Measurements from ENCODE around the gene RAB3IP.
"Not testable (repeated sequence)": the region's sequence is repeated elsewhere in the genome, so short reads cannot be mapped to it uniquely, and the experiment has no call there.

The RAB3IP gene

DNA sequence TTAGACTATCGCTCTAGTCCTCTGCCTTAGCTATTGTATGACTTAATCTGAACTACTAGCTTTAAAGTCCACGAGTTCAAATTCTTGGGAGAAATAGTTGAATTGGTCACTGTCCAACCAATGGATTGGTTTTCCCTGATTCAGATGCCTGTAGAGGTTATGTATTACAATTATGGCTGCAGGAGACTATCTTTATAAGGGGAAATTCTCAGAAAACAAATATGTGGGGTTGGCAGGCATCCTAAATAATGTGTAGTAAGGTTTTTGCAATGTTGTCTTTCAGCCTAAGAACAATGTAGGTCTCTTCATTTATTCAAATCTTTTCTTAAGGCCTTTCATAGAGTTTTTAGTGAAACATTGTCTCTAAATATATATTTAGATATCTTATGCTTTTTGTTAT lies 113.3 kb downstream of the RAB3IP start:
- TF ChIP-seq, protein P1, sequence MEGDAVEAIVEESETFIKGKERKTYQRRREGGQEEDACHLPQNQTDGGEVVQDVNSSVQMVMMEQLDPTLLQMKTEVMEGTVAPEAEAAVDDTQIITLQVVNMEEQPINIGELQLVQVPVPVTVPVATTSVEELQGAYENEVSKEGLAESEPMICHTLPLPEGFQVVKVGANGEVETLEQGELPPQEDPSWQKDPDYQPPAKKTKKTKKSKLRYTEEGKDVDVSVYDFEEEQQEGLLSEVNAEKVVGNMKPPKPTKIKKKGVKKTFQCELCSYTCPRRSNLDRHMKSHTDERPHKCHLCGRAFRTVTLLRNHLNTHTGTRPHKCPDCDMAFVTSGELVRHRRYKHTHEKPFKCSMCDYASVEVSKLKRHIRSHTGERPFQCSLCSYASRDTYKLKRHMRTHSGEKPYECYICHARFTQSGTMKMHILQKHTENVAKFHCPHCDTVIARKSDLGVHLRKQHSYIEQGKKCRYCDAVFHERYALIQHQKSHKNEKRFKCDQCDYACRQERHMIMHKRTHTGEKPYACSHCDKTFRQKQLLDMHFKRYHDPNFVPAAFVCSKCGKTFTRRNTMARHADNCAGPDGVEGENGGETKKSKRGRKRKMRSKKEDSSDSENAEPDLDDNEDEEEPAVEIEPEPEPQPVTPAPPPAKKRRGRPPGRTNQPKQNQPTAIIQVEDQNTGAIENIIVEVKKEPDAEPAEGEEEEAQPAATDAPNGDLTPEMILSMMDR (IDR thresholded peaks at IDR 0.05; ENCODE audit: low read depth, low read length, missing control alignments), result no peak
- Histone ChIP-seq H3K4me3 (ENCODE audit: low read depth, low read length) (no peak overlapping the region), H3K36me3 (replicated peaks) (no peaks in the 10 kb centered on the region), H3K27me3 (replicated peaks) (no peaks in the 10 kb centered on the region), H3K27ac (no peak overlapping the region)
- in situ Hi-C loops (cut with HindIII; ENCODE audit: low pct_ligation_motif_present, low sequenced_read_pairs), result no loop called here
- DNase-seq, result peak; percentile 62

DNA sequence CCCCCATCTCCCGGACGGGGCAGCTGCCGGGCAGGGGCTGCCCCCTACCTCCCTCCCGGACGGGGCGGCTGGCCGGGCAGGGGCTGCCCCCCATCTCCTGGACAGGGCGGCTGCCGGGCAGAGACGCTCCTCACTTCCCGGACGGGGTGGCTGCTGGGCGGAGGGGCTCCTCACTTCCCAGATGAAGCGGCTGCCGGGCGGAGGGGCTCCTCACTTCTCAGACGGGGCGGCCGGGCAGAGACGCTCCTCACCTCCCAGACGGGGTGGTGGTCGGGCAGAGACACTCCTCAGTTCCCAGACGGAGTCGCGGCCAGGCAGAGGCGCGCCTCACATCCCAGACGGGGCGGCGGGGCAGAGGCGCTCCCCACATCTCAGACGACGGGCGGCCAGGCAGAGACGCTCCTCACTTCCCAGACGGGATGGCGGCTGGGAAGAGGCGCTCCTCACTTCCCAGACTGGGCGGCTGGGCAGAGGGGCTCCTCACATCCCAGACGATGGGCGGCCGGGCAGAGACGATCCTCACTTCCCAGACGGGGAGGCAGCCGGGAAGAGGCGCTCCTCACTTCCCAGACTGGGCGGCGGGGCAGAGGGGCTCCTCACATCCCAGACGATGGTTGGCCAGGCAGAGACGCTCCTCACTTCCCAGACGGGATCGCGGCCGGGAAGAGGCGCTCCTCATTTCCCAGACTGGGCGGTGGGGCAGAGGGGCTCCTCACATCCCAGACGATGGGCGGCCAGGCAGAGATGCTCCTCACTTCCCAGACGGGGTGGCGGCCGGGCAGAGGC lies 114.7 kb downstream of the RAB3IP start:
- in situ Hi-C loops (cut with HindIII; ENCODE audit: low pct_ligation_motif_present, low sequenced_read_pairs); DNase-seq; H3K36me3 ChIP-seq (replicated peaks): not testable (repeated sequence)

DNA sequence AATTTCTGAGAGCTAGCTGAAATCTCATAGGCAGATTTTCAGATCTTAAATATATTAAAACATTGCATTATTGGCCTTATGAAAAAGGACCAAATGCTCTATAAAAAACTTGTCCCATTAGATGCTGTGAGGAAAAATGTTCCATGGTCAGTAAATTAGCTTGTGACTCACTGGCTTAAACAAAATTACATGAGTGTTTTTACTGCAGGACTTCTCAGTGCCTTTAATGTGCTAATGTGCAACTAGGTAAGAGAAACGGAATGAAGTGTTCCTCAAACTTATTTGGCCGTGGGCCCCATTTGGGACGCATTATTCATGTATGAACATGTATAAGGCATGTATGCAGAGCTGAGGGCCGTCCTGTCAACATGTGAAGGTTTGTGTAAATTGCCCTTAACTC lies 128.0 kb downstream of the RAB3IP start:
- Histone ChIP-seq H3K36me3 (replicated peaks) (no peaks in the 10 kb centered on the region), H3K27ac (no peak overlapping the region), H3K27me3 (replicated peaks) (no peaks in the 10 kb centered on the region), H3K4me3 (ENCODE audit: low read depth, low read length) (no peak overlapping the region)
- TF ChIP-seq, protein P1 (IDR thresholded peaks at IDR 0.05; ENCODE audit: low read depth, low read length, missing control alignments), result no peak
- in situ Hi-C loops (cut with HindIII; ENCODE audit: low pct_ligation_motif_present, low sequenced_read_pairs), result no loop called here
- no peak for DNase-seq

More for the DNA sequence above, 114.7 kb downstream of the RAB3IP start:
- not testable (repeated sequence) for H3K27ac ChIP-seq; H3K4me3 ChIP-seq (ENCODE audit: low read depth, low read length); H3K27me3 ChIP-seq (replicated peaks)

DNA sequence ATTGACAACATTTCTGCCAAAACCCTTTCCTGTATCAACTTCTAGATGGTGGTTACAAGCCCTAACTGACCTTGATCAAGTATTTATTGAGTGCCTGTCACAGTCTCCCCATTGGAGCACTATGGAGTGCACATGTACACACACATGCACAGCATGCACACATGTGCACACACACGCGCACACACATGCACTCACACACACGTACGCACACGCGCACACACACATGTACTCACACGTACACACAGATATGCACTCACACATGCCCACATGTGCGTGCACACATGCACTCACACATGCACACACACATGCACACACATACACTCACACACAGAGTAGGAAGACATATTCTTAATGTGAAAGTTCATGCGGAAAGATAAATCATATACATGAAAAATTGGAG lies 130.0 kb downstream of the RAB3IP start:
- TF ChIP-seq, protein P1 (IDR thresholded peaks at IDR 0.05; ENCODE audit: low read depth, low read length, missing control alignments), result no peak
- Histone ChIP-seq H3K4me3 (ENCODE audit: low read depth, low read length) (no peak overlapping the region), H3K27me3 (replicated peaks) (no peaks in the 10 kb centered on the region), H3K27ac (no peak overlapping the region), H3K36me3 (replicated peaks) (no peaks in the 10 kb centered on the region)
- in situ Hi-C loops (cut with HindIII; ENCODE audit: low pct_ligation_motif_present, low sequenced_read_pairs), result no loop called here
- no peak for DNase-seq

DNA sequence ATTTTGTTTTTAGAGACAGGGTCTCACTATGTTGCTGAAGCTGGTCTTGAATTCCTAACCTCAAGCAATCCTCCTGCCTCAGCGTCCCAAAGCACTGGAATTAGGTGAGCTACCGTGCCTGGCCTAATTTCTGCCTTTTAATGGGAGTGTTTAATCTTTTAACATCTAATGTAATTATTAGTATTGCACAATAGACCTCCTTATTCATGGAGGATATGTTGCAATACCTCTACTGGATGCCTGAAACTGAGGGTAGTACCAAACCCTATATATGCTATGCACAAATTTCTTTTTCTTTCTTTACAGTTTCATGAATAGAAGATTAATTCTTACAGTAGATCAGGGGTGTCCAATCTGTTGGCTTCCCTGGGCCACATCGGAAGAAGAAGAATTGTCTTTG lies 134.1 kb downstream of the RAB3IP start:
- H3K27me3 ChIP-seq (replicated peaks), result no peaks in the 10 kb centered on the region
- no peak overlapping the region for H3K27ac ChIP-seq
- H3K4me3 ChIP-seq (ENCODE audit: low read depth, low read length), result no peak overlapping the region
- in situ Hi-C loops (cut with HindIII; ENCODE audit: low pct_ligation_motif_present, low sequenced_read_pairs), result no loop called here
- DNase-seq, result no peak
- TF ChIP-seq, protein P1 (IDR thresholded peaks at IDR 0.05; ENCODE audit: low read depth, low read length, missing control alignments), result no peak
- H3K36me3 ChIP-seq (replicated peaks), result no peaks in the 10 kb centered on the region
